OCI-LY3 (cell line): ENCODE results near the gene CATSPERZ.
"Not testable (repeated sequence)": the region's sequence is repeated elsewhere in the genome, so short reads cannot be mapped to it uniquely, and the experiment has no call there.

ENCODE experiments used
- H2AFZ ChIP-seq: fragments of 200-600, 300-600 bp; shearing (Covaris generic); 2 replicates; pipeline ENCODE4 v1.6.0; 2014; ENCODE audit warnings: antibody characterized with exemption, low read depth, low read length
- H3K27ac ChIP-seq: fragments of 200-600, 300-600 bp; sonication (generic); 2 replicates; pipeline ENCODE4 v1.5.1; 2014; ENCODE audit warnings: mild to moderate bottlenecking, low read length, moderate library complexity, mixed read lengths
- H3K27me3 ChIP-seq: fragments of 200-600, 300-600 bp; sonication (generic); 2 replicates; pipeline ENCODE4 v1.6.1; 2014; ENCODE audit warnings: low read depth, low read length, mixed read lengths
- H3K36me3 ChIP-seq: fragments of 200-600, 300-600 bp; sonication (generic); replicated peaks from 2 replicates; pipeline ENCODE3; 2014; ENCODE audit warnings: low read depth, low read length, mixed read lengths
- H3K4me1 ChIP-seq: fragments of 300-600, 200-600 bp; sonication (generic); 2 replicates; pipeline ENCODE4 v1.6.1; 2014; ENCODE audit warnings: low read length, mixed read lengths
- H3K4me2 ChIP-seq: fragments of 200-600, 300-600 bp; sonication (generic); 2 replicates; pipeline ENCODE4 v1.6.1; 2014; ENCODE audit warnings: low read length, mixed read lengths
- H3K4me3 ChIP-seq: fragments of 300-600, 200-600 bp; sonication (generic); 2 replicates; pipeline ENCODE4 v1.5.1; 2014; ENCODE audit warnings: antibody characterized with exemption, mild to moderate bottlenecking, low read length, moderate library complexity
- H3K79me2 ChIP-seq: fragments of 300-600, 200-600 bp; shearing (Covaris generic); 2 replicates; pipeline ENCODE4 v1.6.1; 2014; ENCODE audit warnings: mild to moderate bottlenecking, low read length, mixed read lengths
- H3K9ac ChIP-seq: fragments of 300-600, 200-600 bp; shearing (Covaris generic); 2 replicates; pipeline ENCODE4 v1.6.0; 2014; ENCODE audit warnings: mild to moderate bottlenecking, low read length, moderate library complexity
- H3K9me3 ChIP-seq: fragments of 200-600, 300-600 bp; shearing (Covaris generic); 2 replicates; pipeline ENCODE4 v1.6.1; 2014; ENCODE audit warnings: low read length, mixed read lengths; ENCODE audit not compliant: insufficient read depth
- H4K20me1 ChIP-seq: fragments of 200-600, 300-600 bp; sonication (generic); 2 replicates; pipeline ENCODE4 v1.6.1; 2016; ENCODE audit warnings: low read length, mixed read lengths; ENCODE audit not compliant: insufficient read depth
- EZH2phosphoT487 ChIP-seq: fragments of 200-600 bp; shearing (Covaris generic); IDR thresholded peaks from 2 replicates; pipeline ENCODE4 v1.6.1; 2018; ENCODE audit warnings: antibody characterized with exemption, mixed run types, low read depth
- TF ChIP-seq, protein P1 (sequence below): fragments of 200-600, 300-600 bp; sonication (generic); IDR thresholded peaks from 2 replicates; pipeline ENCODE4 v1.5.1; 2014; ENCODE audit warnings: antibody characterized with exemption, low read length, low read depth

The CATSPERZ gene

DNA sequence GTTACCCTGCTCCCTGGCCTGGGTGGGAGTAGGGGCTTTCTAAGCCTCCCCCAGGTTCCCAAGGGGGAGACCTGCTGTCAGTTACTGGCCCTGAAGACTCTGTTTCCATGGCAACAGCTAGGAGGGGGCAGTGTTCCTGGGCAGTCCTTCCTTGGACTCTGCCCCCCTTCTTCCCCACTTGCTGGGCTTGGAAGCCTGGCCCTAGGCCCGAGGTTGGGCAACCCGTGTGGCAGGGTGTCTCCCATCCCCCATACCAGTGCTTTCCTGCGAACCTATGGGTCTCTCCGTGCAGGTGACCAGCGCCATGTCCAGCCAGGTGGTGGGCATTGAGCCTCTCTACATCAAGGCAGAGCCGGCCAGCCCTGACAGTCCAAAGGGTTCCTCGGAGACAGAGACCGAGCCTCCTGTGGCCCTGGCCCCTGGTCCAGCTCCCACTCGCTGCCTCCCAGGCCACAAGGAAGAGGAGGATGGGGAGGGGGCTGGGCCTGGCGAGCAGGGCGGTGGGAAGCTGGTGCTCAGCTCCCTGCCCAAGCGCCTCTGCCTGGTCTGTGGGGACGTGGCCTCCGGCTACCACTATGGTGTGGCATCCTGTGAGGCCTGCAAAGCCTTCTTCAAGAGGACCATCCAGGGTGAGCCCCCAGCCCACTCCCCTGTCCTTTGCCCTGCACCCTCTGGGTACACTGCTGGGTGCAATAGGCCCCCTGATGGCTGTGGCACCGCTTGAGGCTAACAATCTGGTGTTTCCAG, 6.9 kb downstream of the CATSPERZ start:
- H4K20me1 ChIP-seq: no peaks in the 10 kb centered on the region
- peak overlapping the region; percentile 90 for H3K4me2 ChIP-seq
- H3K79me2 ChIP-seq: peaks cover 41% of the 10 kb centered on the region
- peaks cover 7% of the 10 kb centered on the region for H3K36me3 ChIP-seq
- H3K9ac ChIP-seq: peak overlapping the region; percentile 88
- peak overlapping the region; percentile 66 for H3K27ac ChIP-seq
- H3K4me3 ChIP-seq: peak overlapping the region; percentile 92
- H3K9me3 ChIP-seq: no peaks in the 10 kb centered on the region
- H2AFZ ChIP-seq: no peak overlapping the region
- H3K27me3 ChIP-seq: no peaks in the 10 kb centered on the region
- no peak for TF ChIP-seq EZH2phosphoT487
- TF ChIP-seq, protein P1, sequence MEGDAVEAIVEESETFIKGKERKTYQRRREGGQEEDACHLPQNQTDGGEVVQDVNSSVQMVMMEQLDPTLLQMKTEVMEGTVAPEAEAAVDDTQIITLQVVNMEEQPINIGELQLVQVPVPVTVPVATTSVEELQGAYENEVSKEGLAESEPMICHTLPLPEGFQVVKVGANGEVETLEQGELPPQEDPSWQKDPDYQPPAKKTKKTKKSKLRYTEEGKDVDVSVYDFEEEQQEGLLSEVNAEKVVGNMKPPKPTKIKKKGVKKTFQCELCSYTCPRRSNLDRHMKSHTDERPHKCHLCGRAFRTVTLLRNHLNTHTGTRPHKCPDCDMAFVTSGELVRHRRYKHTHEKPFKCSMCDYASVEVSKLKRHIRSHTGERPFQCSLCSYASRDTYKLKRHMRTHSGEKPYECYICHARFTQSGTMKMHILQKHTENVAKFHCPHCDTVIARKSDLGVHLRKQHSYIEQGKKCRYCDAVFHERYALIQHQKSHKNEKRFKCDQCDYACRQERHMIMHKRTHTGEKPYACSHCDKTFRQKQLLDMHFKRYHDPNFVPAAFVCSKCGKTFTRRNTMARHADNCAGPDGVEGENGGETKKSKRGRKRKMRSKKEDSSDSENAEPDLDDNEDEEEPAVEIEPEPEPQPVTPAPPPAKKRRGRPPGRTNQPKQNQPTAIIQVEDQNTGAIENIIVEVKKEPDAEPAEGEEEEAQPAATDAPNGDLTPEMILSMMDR: no peak
- H3K4me1 ChIP-seq: peaks cover 22% of the 10 kb centered on the region

DNA sequence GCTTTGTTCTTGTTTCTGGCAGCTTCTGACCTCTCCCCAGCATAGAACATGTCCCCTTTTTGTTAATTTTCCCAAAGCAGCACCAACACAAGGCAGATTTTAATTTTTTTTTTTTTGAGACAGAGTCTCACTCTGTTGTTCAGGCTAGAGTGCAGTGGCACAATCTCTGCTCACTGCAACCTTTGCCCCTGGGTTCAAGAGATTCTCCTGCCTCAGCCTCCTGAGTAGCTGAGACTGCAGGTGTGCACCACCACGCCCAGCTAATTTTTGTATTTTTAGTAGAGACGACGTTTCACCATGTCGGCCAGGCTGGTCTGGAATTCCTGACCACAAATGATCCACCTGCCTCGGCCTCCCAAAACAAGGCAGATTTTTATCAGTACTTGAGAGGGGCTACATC, 7.6 kb downstream of the CATSPERZ start:
- not testable (repeated sequence) for H4K20me1 ChIP-seq, H2AFZ ChIP-seq, H3K9ac ChIP-seq, H3K27ac ChIP-seq, H3K27me3 ChIP-seq, H3K36me3 ChIP-seq, H3K4me2 ChIP-seq, H3K4me3 ChIP-seq, H3K9me3 ChIP-seq
- Histone ChIP-seq H3K4me1 (peaks cover 22% of the 10 kb centered on the region), H3K79me2 (peaks cover 47% of the 10 kb centered on the region)

DNA sequence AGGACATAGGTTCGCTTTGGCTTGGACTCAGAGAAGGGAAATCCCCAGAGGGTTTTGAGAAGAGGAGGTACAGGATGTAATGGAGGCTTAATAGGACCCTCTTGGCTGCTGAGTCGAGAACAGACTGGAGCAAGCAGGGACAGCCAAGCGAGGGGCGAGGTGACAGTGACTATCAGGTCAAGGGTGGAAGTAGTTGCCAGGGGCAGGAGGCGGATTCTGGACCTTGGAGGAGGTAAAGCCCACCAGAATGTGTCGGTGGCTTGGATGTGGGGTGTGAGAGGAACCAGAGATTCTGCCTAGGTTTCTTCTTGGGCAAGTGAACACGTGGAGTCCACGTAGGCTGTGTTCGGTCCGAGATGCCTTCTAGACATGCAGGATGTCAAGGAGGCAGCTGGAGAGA, 12.8 kb downstream of the CATSPERZ start:
- Histone ChIP-seq H2AFZ (no peak overlapping the region), H3K27ac (no peak overlapping the region), H3K36me3 (peaks cover 17% of the 10 kb centered on the region), H3K27me3 (no peaks in the 10 kb centered on the region), H3K4me1 (peaks cover 8% of the 10 kb centered on the region), H3K79me2 (peaks cover 58% of the 10 kb centered on the region), H3K9me3 (no peaks in the 10 kb centered on the region), H3K4me2 (no peak overlapping the region), H3K9ac (no peak overlapping the region), H3K4me3 (no peak overlapping the region), H4K20me1 (no peaks in the 10 kb centered on the region)
- TF ChIP-seq EZH2phosphoT487: no peak
- TF ChIP-seq, protein P1: no peak

DNA sequence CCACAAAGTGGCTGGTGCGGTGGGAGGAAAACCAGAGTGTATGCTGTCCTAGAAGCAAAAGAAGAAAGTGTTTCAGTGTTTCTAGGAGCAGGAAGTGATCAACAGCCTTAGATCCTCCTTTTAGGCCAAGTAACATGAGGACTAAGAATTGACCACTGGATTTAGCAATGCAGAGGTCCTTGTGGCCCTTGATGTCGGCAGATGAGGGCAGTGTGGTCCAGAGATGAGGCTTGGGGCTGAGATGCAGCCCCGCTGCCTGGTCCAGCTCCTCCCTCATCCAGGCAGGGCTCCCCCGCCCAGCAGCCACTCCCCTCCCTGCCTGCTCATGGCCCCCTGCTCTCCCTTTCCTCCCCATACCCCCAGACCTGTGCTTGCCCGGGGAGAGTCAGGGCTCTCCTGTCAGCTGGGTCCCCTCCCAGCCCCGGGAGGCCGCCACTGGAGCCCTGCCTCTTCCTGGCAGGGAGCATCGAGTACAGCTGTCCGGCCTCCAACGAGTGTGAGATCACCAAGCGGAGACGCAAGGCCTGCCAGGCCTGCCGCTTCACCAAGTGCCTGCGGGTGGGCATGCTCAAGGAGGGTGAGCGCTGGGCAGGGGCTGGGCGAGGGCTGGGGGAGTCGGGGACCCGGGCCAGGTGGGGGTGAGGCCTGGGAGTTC, 13.5 kb downstream of the CATSPERZ start:
- no peak overlapping the region for H3K9ac ChIP-seq
- TF ChIP-seq EZH2phosphoT487: no peak
- TF ChIP-seq, protein P1: no peak
- peaks cover 8% of the 10 kb centered on the region for H3K4me1 ChIP-seq
- H3K9me3 ChIP-seq: no peaks in the 10 kb centered on the region
- H3K4me3 ChIP-seq: no peak overlapping the region
- peaks cover 17% of the 10 kb centered on the region for H3K36me3 ChIP-seq
- peaks cover 59% of the 10 kb centered on the region for H3K79me2 ChIP-seq
- H3K27me3 ChIP-seq: no peaks in the 10 kb centered on the region
- H4K20me1 ChIP-seq: no peaks in the 10 kb centered on the region
- H3K4me2 ChIP-seq: no peak overlapping the region
- H3K27ac ChIP-seq: no peak overlapping the region
- no peak overlapping the region for H2AFZ ChIP-seq
